K562 (cell line): ENCODE measurements around the gene IP6K2. TPM values are rescaled to one million over a fixed set of nuclear protein-coding genes. Genes with fewer than 3 reads are reported as not detected.

ENCODE experiments used
- ATAC-seq: fragments of 200-7000 bp; cut with Tn5 transposase; 3 replicates; pipeline ENCODE4 v1.9.1; 2020; ENCODE audit warnings: moderate library complexity
- BruUV-seq: library from RNA; stranded (reverse); fragments of 400-500 nt; replicated peaks from 2 replicates; lab custom pipeline; 2021; lab: Mats Ljungman, UMichigan
- CTCF ChIA-PET: fragments of 300-600 bp; formaldehyde crosslinking; extraction: SDS; loops from one replicate; lab custom pipeline; 2021; ENCODE audit warnings: low intra/inter-chr PET ratio; lab: Yijun Ruan, JAX
- POLR2A ChIA-PET: fragments of 300-600, 350-650 bp; sonication (Branson Sonifier 250); formaldehyde crosslinking; extraction: SDS; loops from one replicate; lab custom pipeline; 2021; ENCODE audit warnings: antibody characterized with exemption, inconsistent platforms; lab: Yijun Ruan, JAX
- DNase-seq, 4 experiments: peaks; one replicate each; pipeline versions ENCODE4 v3.0.0 to v3.0.0-alpha.2; 2011 to 2018; ENCODE audit warnings: low spot score in 3 of 4, mixed read lengths in 3 of 4; ENCODE audit errors: extremely low read depth in 1 of 4
- FAIRE-seq: peaks from 2 replicates; lab custom pipeline; 2011; peaks lifted over from hg19 to GRCh38; lab: Jason Lieb, UNC
- H2AFZ ChIP-seq: 2 replicates; pipeline ENCODE4 v1.6.0; 2011; ENCODE audit warnings: low read depth, low read length, control low read depth, inconsistent platforms
- H3K27ac ChIP-seq: fragments of 200-600 bp; 3 replicates; pipeline ENCODE4 v1.8.0; 2011; ENCODE audit warnings: low read depth, mild to moderate bottlenecking, control low read depth, inconsistent platforms, low read length, moderate library complexity, mixed read lengths; ENCODE audit errors: extremely low read depth
- H3K27me3 ChIP-seq, 2 experiments: fragments of 300-600 bp in 1 of 2; 2 replicates in 1 of 2; 3 replicates in 1 of 2; pipeline versions ENCODE4 v1.6.0 to v1.8.0; 2011; ENCODE audit warnings: inconsistent platforms in 2 of 2, low read length in 2 of 2, mild to moderate bottlenecking in 1 of 2, mixed read lengths in 1 of 2, moderate library complexity in 1 of 2; ENCODE audit not compliant: control insufficient read depth in 2 of 2, insufficient read depth in 2 of 2
- H3K36me3 ChIP-seq: fragments of 300-600 bp; 3 replicates; pipeline ENCODE4 v1.8.0; 2011; ENCODE audit warnings: mild to moderate bottlenecking, low read length, inconsistent platforms; ENCODE audit not compliant: control insufficient read depth, insufficient read depth
- H3K4me1 ChIP-seq, 2 experiments: fragments of 200-600 bp in 1 of 2; replicated peaks in 1 of 2; 2 replicates in 1 of 2; 3 replicates in 1 of 2; pipeline versions ENCODE4 v1.5.1 to v1.8.0; 2011; ENCODE audit warnings: inconsistent platforms in 2 of 2, low read length in 2 of 2, mild to moderate bottlenecking in 1 of 2, mixed read lengths in 1 of 2, moderate library complexity in 1 of 2; ENCODE audit not compliant: control insufficient read depth in 2 of 2, insufficient read depth in 2 of 2
- H3K4me2 ChIP-seq: 2 replicates; pipeline ENCODE4 v1.6.1; 2011; ENCODE audit warnings: low read length, control low read depth, inconsistent platforms, mixed read lengths; ENCODE audit not compliant: insufficient read depth
- H3K4me3 ChIP-seq: fragments of 200-600 bp; sonication (generic), shearing (Covaris generic); 2 replicates; pipeline ENCODE4 v1.5.1; 2016; ENCODE audit warnings: control low read depth, inconsistent platforms
- H3K79me2 ChIP-seq: fragments of 200-600 bp; 3 replicates; pipeline ENCODE4 v1.8.0; 2011; ENCODE audit warnings: low read length, inconsistent platforms; ENCODE audit not compliant: control insufficient read depth, insufficient read depth
- H3K9ac ChIP-seq, 2 experiments: 2 replicates each; pipeline versions ENCODE4 v1.6.0 to v1.6.1; 2011; ENCODE audit warnings: low read depth in 2 of 2, low read length in 2 of 2, control low read depth in 1 of 2, inconsistent platforms in 1 of 2, mild to moderate bottlenecking in 1 of 2, mixed read lengths in 1 of 2; ENCODE audit not compliant: insufficient read depth in 1 of 2
- H3K9me1 ChIP-seq: one replicate; pipeline ENCODE4 v1.6.0; 2011; ENCODE audit warnings: inconsistent platforms, mild to moderate bottlenecking, low read length, moderate library complexity; ENCODE audit not compliant: control insufficient read depth, insufficient read depth
- H3K9me3 ChIP-seq: replicated peaks from 2 replicates; pipeline ENCODE4 v1.5.1; 2011; ENCODE audit warnings: low read depth, low read length, inconsistent platforms; ENCODE audit not compliant: control insufficient read depth, insufficient read depth
- H4K20me1 ChIP-seq: replicated peaks from 2 replicates; pipeline ENCODE4 v1.6.1; 2011; ENCODE audit warnings: low read length, inconsistent platforms, mixed read lengths; ENCODE audit not compliant: control insufficient read depth, insufficient read depth
- RBFOX2 ChIP-seq: fragments of 200-400 bp; formaldehyde crosslinking; IDR thresholded peaks from 2 replicates; pipeline ENCODE4 v1.6.1; 2017; ENCODE audit warnings: low read depth, mild to moderate bottlenecking, low read length, moderate library complexity
- RBM34 ChIP-seq: fragments of 200-400 bp; formaldehyde crosslinking; IDR thresholded peaks from 2 replicates; pipeline ENCODE4 v1.6.1; 2018; ENCODE audit warnings: low read length, borderline replicate concordance; ENCODE audit not compliant: insufficient read depth
- SETDB1 ChIP-seq: IDR thresholded peaks from one replicate; pipeline ENCODE4 v1.6.1; 2012; ENCODE audit warnings: low read length, control low read depth, inconsistent platforms
- ZC3H4 ChIP-seq: sonication (generic); formaldehyde crosslinking; IDR thresholded peaks from 2 replicates; pipeline ENCODE4 v1.9.0; 2021; ENCODE audit warnings: missing genetic modification reagents, borderline replicate concordance
- WGBS: fragments of 100-300 bp; shearing (Covaris generic); methylation state at CpG from one replicate; pipeline ENCODE4 v1.1.6; 2016; ENCODE audit warnings: low coverage, mixed read lengths; ENCODE audit not compliant: insufficient coverage; ENCODE audit errors: missing lambda C conversion rate; 5-methylcytosine and 5-hydroxymethylcytosine counted together
- in situ Hi-C: fragments of 300-500 bp; cut with MboI; formaldehyde crosslinking; loops from 4 replicates; pipeline ENCODE4 v1.15.0; 2018; ENCODE audit warnings: inconsistent platforms, mixed read lengths
- intact Hi-C: fragments of 100-400 bp; cut with micrococcal nuclease; formaldehyde crosslinking; loops from 2 replicates; pipeline ENCODE4 v1.14.2; 2022
- polyA plus RNA-seq, 8 experiments: library from polyadenylated mRNA; depleted of rRNA in 4 of 8; stranded (reverse) in 5 of 8; unstranded in 3 of 8; fragments of >200 nt; fragmentation: Nextera tagmentation in 2 of 8; fragmentation: Illumina TruSeq in 1 of 8; extraction: Ambion mirVana in 2 of 8; extraction: Trizol in 1 of 8; gene quantifications; 2 replicates each; pipeline versions ENCODE4 v1.2.1 to v1.2.3, GENCODE V29; 2011 to 2014; ENCODE audit warnings: inconsistent platforms in 1 of 8, missing spikeins in 1 of 8
- total RNA-seq, 7 experiments: library from RNA; depleted of rRNA in 6 of 7; stranded (reverse); fragments of >200 nt in 6 of 7; fragmentation: Illumina TruSeq in 2 of 7; extraction: Trizol in 2 of 7; gene quantifications; 2 replicates each; pipeline versions ENCODE4 v1.2.1 to v1.2.3, GENCODE V29; 2011 to 2021; ENCODE audit warnings: low replicate concordance in 1 of 7

IP6K2 gene
- total and polyA plus RNA-seq, 9 of the 15 experiments (the other 6 are each of a cell fraction or from before 2014, with no cell fraction given): 19.6 to 78.1 (median 48.0) TPM

GRCh38 chr3:48678566-48679380, 38.2 kb downstream of the IP6K2 start:
- Histone ChIP-seq H3K36me3 (peaks cover 59% of the 10 kb centered on the region; the same call in 2 of the 3 replicates), H2AFZ (no peak overlapping the region), H3K27ac (no peak overlapping the region), H3K27me3 (no peaks in the 10 kb centered on the region), H3K79me2 (peaks cover 9% of the 10 kb centered on the region), H3K9ac (no peak overlapping the region), H3K9me1 (no peaks in the 10 kb centered on the region), H4K20me1 (no peaks in the 10 kb centered on the region), H3K4me2 (no peak overlapping the region), H3K4me3 (no peak overlapping the region)
- 90% methylated on average over 12 of the region's 24 CpGs for WGBS
- POLR2A ChIA-PET: interaction anchor here (0.9 kb wide), 1 partner anchor 15 kb away, joined by 3 read pairs; no protein-coding TSS in a partner anchor
- DNase-seq: no peak
- FAIRE-seq: no peak
- intact Hi-C loops (no loop called here), in situ Hi-C loops (no loop called here)
- no TSS peak for BruUV-seq
- TF ChIP-seq RBM34 (no peak), ZC3H4 (CRISPR knock-in tag) (no peak), RBFOX2 (peak; percentile 3; the same call in 1 of the 2 replicates), SETDB1 (no peak)
- TF ChIP-seq, all 486 proteins: peak for 1
- Histone ChIP-seq H3K4me1 (peaks cover 6 to 7% of the 10 kb centered on the region in 2 experiments; a peak in 4 of 5 replicates), H3K9me3 (no peaks in the 10 kb centered on the region)
- ATAC-seq: no peak
- CTCF ChIA-PET: no interaction called here
